Adrenal gland (tissue), 5 donors: ENCODE results near the gene IPPK.

Experiments
- CTCF ChIP-seq, 6 experiments: fragments of 450-650 bp in 4 of 6; fragments of 200-600 bp in 2 of 6; sonication (generic) in 1 of 6; IDR thresholded peaks; 1 replicate in 5 of 6; 2 replicates in 1 of 6; pipeline versions ENCODE4 v1.5.1 to v1.8.0; 2016 to 2021; ENCODE audit warnings: antibody characterized with exemption in 6 of 6, mild to moderate bottlenecking in 2 of 6, moderate library complexity in 1 of 6
- POLR2A ChIP-seq, 2 donors: fragments of 450-650 bp; IDR thresholded peaks; one replicate each; pipeline ENCODE4 v1.6.1; 2017; ENCODE audit warnings: antibody characterized with exemption in 2 of 2, mild to moderate bottlenecking in 2 of 2, moderate library complexity in 1 of 2
- donor health status: DM: no; HTN: no; CAD: no.

- no peak for TF ChIP-seq POLR2A (IDR thresholded peaks at IDR 0.05)
- no peak for TF ChIP-seq CTCF (IDR thresholded peaks at IDR 0.05)
Measured at GRCh38 chr9:92627651-92628050, 42.3 kb downstream of the IPPK start.
